ENCODE measurements around the gene UBTFL1. TPM values are rescaled to one million over a fixed set of nuclear protein-coding genes. Genes with fewer than 3 reads are reported as not detected.
"Not testable (repeated sequence)": the region's sequence is repeated elsewhere in the genome, so short reads cannot be mapped to it uniquely, and the experiment has no call there.

UBTFL1 gene, protein sequence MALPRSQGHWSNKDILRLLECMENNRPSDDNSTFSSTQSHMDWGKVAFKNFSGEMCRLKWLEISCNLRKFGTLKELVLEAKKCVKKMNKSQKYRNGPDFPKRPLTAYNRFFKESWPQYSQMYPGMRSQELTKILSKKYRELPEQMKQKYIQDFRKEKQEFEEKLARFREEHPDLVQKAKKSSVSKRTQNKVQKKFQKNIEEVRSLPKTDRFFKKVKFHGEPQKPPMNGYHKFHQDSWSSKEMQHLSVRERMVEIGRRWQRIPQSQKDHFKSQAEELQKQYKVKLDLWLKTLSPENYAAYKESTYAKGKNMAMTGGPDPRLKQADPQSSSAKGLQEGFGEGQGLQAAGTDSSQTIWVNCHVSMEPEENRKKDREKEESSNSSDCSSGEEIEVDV
- total RNA-seq (ENCODE audit: insufficient read depth, low replicate concordance) = 9.9 TPM

GRCh38 chr11:90085650-90086049 lies at the start of gene UBTFL1:
Gene UBTFL1, plus strand, starts transcription at chr11:90085950. Its CDS starts 0 bp downstream, at chr11:90085950.
- DNase-seq (ENCODE audit: low spot score) = not testable (repeated sequence)

- DNase-seq (ENCODE audit: low spot score) = not testable (repeated sequence)
Measured at GRCh38 chr11:90051591-90052209, 34.0 kb upstream of the UBTFL1 start.

GRCh38 chr11:90052311-90052710 lies 33.4 kb upstream of the UBTFL1 start:
- DNase-seq (ENCODE audit: low spot score) = not testable (repeated sequence)

DNA sequence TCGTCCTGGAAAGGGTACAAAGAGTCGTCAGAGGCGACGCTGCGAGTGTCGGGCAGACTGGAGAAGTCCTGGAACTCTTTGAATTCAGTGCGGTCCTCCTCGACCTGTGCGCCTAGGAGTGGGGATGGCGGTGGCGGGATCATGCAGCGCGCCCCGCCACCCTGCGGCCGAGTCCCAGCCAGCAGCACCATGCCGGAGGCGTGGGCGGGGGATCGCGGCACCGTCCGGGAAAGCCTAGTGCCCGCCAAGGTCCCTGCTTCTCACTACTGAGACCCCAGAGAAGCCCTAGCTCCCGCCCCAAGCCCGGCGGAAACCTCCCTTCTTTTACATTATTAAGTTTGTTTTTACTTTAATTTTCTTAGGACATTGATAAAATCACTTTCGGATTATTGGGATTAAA lies 32.2 kb upstream of the UBTFL1 start:
- DNase-seq (ENCODE audit: low spot score) = not testable (repeated sequence)

GRCh38 chr11:90088731-90089130 lies 3.0 kb downstream of the UBTFL1 start:
- not testable (repeated sequence) for DNase-seq (ENCODE audit: low spot score)

GRCh38 chr11:90095230-90095924 lies 9.6 kb downstream of the UBTFL1 start:
- DNase-seq (ENCODE audit: low spot score) = not testable (repeated sequence)

DNA sequence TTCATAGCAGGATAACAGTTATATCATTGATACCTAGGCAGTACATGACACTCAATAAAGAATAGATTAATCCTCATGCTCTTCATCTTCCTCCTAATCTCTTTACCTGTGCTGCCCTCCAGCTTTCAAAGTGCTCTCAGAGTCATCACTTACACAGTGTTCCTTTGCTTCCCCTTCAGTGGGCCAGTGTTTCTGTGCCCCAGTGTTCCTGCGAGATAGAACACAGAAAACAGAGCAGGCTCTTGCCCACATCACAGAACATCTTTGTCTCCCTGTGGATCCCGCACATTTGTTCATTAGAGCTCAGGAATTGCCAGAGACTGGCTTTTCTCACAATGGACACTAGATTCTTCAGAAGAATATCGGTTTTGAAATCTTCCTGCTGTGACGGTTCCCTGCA lies 12.5 kb downstream of the UBTFL1 start:
- DNase-seq (ENCODE audit: low spot score) = not testable (repeated sequence)

GRCh38 chr11:90100431-90100830 lies 14.7 kb downstream of the UBTFL1 start:
- DNase-seq (ENCODE audit: low spot score) = no peak

DNA sequence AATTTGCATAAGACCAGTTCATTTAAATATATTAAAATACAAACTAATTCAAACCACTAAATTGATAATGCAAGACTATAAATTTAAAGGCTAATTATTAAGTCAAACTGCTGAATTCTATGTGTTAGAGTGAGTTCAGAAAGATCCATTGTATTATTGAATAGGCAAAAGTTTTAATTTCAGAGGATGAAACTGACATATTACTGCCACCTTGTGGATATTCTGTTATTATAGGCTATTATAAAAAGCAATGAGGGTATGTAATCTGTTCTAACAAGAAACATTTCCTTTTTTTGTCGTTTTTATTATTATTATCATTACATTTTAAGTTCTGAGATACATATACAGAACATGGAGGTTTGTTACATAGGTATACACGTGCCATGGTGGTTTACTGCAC lies 27.8 kb downstream of the UBTFL1 start:
- no peak for DNase-seq (ENCODE audit: low spot score)

- no peak for DNase-seq (ENCODE audit: low spot score)
Measured at GRCh38 chr11:90120191-90120590, 34.4 kb downstream of the UBTFL1 start.

DNA sequence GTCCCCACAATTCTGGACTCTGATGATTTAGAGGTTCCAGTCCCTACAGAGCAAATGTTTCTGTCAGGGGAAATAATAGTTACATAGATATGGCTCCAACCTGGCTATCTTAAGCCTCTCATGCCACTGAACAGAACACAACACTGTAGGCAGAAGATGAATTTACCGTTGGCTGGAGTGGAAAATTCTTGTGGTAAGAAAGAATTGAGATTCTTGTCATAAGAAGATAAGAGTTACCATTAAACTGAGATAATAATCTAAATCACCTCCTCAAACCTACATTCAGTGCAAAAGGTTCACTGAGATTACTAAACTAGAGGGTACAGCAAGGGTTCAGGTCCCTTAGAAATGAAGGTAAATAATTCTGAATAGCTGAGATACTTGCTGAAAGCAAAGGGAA lies 38.6 kb downstream of the UBTFL1 start:
- no peak for DNase-seq (ENCODE audit: low spot score)

GRCh38 chr11:90124946-90125345 lies 39.2 kb downstream of the UBTFL1 start:
- no peak for DNase-seq (ENCODE audit: low spot score)

DNA sequence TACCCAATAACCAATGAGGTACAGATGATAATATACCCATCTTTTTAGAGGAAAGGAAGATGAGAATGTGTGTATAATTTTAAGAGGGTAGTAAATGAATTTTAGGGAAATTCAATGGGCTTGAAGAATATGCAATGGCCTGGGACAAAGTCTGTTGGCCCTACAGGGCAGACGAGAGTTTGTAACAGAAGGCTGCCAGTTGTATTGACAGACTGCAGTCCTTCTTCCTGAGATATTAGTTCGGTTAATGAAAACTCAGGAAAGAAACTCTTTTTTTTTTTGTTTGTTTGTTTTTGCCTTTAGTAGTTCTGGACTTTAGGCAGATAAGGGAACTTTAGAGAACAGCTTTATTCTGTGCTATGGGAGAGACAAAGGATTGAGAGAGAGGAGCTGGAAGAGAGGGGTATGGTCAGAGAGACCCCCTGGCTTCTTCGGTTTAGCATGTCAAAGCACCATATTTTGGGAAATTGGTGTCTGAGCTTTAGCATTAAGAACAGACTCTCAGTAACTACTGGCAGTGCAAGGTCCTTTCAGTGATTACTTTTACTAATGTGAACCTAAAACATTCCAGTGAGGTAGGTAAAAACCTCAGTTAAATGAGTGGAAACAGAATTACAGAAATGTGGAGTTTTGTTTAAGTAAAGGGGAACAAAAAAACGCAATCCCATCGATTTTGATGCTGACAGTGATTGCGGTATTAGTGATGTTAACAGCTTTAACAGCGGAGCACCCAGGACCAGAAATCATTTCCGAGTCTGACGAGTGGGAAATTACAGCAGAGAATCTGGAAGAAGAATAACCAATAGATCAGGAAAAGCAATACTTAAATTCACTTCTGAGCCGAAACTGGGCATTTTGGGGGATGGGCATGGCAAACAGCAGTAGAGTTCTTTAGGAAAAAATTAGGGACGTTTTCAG lies 48.1 kb downstream of the UBTFL1 start:
- no peak for DNase-seq (ENCODE audit: low spot score)

- DNase-seq (ENCODE audit: low spot score) = peak; percentile 89
Measured at GRCh38 chr11:90134478-90135003, 48.8 kb downstream of the UBTFL1 start, which contains the start of gene NAALAD2. Gene NAALAD2, plus strand, starts transcription at chr11:90134663. Its CDS starts 96 bp downstream, at chr11:90134759.

DNA sequence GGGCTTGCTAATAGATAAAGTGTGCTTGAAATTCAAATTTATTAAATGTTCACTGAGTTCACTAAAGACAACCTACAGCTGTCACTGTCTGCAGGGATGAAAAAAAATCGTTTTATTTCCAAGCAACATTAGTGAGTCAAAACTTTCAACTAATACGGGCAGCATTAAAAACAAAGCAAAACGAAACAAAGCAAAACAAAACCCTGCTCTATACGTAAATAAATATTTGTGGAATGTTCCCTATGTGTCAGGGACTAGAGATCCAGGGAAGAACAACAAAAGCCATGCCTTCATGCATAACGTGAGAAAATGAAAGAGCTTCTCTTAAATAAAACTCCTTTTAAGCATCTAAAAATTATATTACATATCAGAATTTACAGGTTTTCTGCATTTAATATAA lies 49.3 kb downstream of the UBTFL1 start:
- DNase-seq (ENCODE audit: low spot score) = no peak

Other genes with a start within 250 kb of the UBTFL1 start
- gene TRIM64B, start 207.5 kb upstream of the UBTFL1 start, total RNA-seq (ENCODE audit: insufficient read depth, low replicate concordance) = 3.6 TPM
- gene TRIM49D1, start 163.7 kb upstream of the UBTFL1 start, total RNA-seq (ENCODE audit: insufficient read depth, low replicate concordance) = not detected
- not detected for gene TRIM49D2, start 161.9 kb upstream of the UBTFL1 start, total RNA-seq (ENCODE audit: insufficient read depth, low replicate concordance)
- not detected for gene TRIM64, start 119.9 kb upstream of the UBTFL1 start, total RNA-seq (ENCODE audit: insufficient read depth, low replicate concordance)
- gene TRIM49C, start 54.8 kb upstream of the UBTFL1 start, total RNA-seq (ENCODE audit: insufficient read depth, low replicate concordance) = 1.9 TPM
- 7.2 TPM for gene NAALAD2, start 48.7 kb downstream of the UBTFL1 start, total RNA-seq (ENCODE audit: insufficient read depth, low replicate concordance)
- gene CHORDC1, start 137.1 kb downstream of the UBTFL1 start, total RNA-seq (ENCODE audit: insufficient read depth, low replicate concordance) = 46.9 TPM

All from umbilical cord (tissue), 2 donors.